Loucy (cell line): ENCODE results near the gene SENP3.

Experiments
- H2AFZ ChIP-seq: fragments of 200-600 bp; sonication (generic); 2 replicates; pipeline ENCODE4 v1.6.0; 2016; ENCODE audit warnings: antibody characterized with exemption, mild to moderate bottlenecking, low read length, moderate library complexity
- H3F3A ChIP-seq: fragments of 200-600 bp; 2 replicates; pipeline ENCODE4 v1.6.0; 2016; ENCODE audit warnings: antibody characterized with exemption, low read depth, mild to moderate bottlenecking
- H3K27me3 ChIP-seq: fragments of 200-600 bp; sonication (generic); 2 replicates; pipeline ENCODE4 v1.6.1; 2014; ENCODE audit warnings: low read length, mild to moderate bottlenecking; ENCODE audit not compliant: insufficient read depth, poor library complexity, severe bottlenecking
- H3K36me3 ChIP-seq: fragments of 200-600 bp; sonication (generic); 2 replicates; pipeline ENCODE4 v1.6.1; 2016; ENCODE audit warnings: low read length; ENCODE audit not compliant: insufficient read depth
- H3K4me1 ChIP-seq: fragments of 200-600 bp; sonication (generic); 2 replicates; pipeline ENCODE4 v1.5.1; 2014; ENCODE audit warnings: low read length, mild to moderate bottlenecking; ENCODE audit not compliant: insufficient read depth, poor library complexity, severe bottlenecking
- H3K4me2 ChIP-seq: fragments of 200-600 bp; sonication (generic); 2 replicates; pipeline ENCODE4 v1.6.0; 2014; ENCODE audit warnings: antibody characterized with exemption, low read length, low read depth, mild to moderate bottlenecking; ENCODE audit not compliant: poor library complexity, severe bottlenecking
- H3K4me3 ChIP-seq: fragments of 200-600 bp; sonication (generic); 2 replicates; pipeline ENCODE4 v1.5.1; 2014; ENCODE audit warnings: low read length, mild to moderate bottlenecking, mixed read lengths; ENCODE audit not compliant: poor library complexity, severe bottlenecking
- H3K79me2 ChIP-seq: fragments of 200-600 bp; sonication (generic); 2 replicates; pipeline ENCODE4 v1.6.1; 2014; ENCODE audit warnings: low read length; ENCODE audit not compliant: insufficient read depth
- H3K9ac ChIP-seq: fragments of 200-600 bp; sonication (generic); 2 replicates; pipeline ENCODE4 v1.6.0; 2014; ENCODE audit warnings: mild to moderate bottlenecking, low read depth, low read length, moderate library complexity; ENCODE audit not compliant: poor library complexity, severe bottlenecking
- H3K9me2 ChIP-seq: fragments of 200-600 bp; sonication (generic); replicated peaks from 2 replicates; pipeline ENCODE4 v1.6.1; 2016; ENCODE audit warnings: low read depth, low read length, mixed read lengths
- H3K9me3 ChIP-seq: fragments of 200-600 bp; sonication (generic); 2 replicates; pipeline ENCODE4 v1.6.1; 2014; ENCODE audit warnings: mild to moderate bottlenecking, antibody characterized with exemption, low read length, low read depth; ENCODE audit not compliant: insufficient read depth
- H4K20me1 ChIP-seq: fragments of 200-600 bp; sonication (generic); 2 replicates; pipeline ENCODE4 v1.6.0; 2014; ENCODE audit warnings: antibody characterized with exemption, low read length, mild to moderate bottlenecking; ENCODE audit not compliant: insufficient read depth, poor library complexity, severe bottlenecking
- EZH2phosphoT487 ChIP-seq: fragments of 200-600 bp; IDR thresholded peaks from 2 replicates; pipeline ENCODE4 v1.6.1; 2018; ENCODE audit warnings: antibody characterized with exemption, mild to moderate bottlenecking, moderate library complexity, borderline replicate concordance
- TF ChIP-seq, protein P1 (sequence below): fragments of 200-600 bp; sonication (generic); conservative IDR thresholded peaks from 2 replicates; pipeline ENCODE4 v1.5.1; 2014; ENCODE audit warnings: mild to moderate bottlenecking, antibody characterized with exemption, low read length

Gene SENP3

DNA sequence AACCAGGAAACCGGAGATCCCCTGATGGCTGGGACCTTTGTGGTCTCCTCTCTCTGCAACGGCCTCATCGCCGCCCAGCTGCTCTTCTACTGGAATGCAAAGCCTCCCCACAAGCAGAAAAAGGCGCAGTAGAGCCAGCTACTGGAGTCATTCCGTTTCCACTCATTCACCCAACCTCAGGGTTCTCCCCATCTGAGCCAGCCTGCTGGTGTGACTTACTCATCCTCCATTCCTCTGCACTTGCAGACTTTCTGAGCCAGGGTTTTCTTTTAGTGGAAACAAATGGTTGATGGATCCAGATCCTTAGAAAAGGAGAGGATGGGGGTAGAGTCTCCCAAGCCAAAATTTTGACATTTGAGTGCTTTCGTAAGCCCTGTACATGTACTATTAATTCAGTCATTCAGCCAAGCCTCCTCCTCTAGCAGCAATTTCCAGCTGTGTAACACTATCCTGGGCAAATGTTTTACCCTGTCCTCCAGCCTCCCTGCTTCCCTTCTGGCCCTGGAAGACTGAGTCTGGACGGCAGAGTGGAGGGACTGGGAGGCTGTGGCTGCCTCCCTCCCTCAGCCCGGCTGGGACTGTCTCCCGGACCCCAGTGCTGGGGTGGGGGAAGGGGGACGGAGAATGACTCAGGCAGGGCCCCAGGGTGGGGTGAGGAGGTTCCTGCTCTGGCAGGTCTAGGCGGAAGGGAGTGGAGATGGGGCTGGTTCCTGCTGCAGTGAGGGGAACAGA, 25.9 kb downstream of the SENP3 start:
- Histone ChIP-seq H3K36me3 (peaks cover 20% of the 10 kb centered on the region; the same call in 1 of the 2 replicates), H3K4me2 (no peak overlapping the region), H3F3A (no peaks in the 10 kb centered on the region), H3K4me1 (peaks cover 16% of the 10 kb centered on the region), H3K79me2 (peaks cover 33% of the 10 kb centered on the region), H3K9ac (no peak overlapping the region), H4K20me1 (no peaks in the 10 kb centered on the region), H3K9me2 (no peaks in the 10 kb centered on the region), H3K27me3 (no peaks in the 10 kb centered on the region), H2AFZ (no peak overlapping the region), H3K4me3 (no peak overlapping the region), H3K9me3 (no peaks in the 10 kb centered on the region)
- TF ChIP-seq, protein P1, sequence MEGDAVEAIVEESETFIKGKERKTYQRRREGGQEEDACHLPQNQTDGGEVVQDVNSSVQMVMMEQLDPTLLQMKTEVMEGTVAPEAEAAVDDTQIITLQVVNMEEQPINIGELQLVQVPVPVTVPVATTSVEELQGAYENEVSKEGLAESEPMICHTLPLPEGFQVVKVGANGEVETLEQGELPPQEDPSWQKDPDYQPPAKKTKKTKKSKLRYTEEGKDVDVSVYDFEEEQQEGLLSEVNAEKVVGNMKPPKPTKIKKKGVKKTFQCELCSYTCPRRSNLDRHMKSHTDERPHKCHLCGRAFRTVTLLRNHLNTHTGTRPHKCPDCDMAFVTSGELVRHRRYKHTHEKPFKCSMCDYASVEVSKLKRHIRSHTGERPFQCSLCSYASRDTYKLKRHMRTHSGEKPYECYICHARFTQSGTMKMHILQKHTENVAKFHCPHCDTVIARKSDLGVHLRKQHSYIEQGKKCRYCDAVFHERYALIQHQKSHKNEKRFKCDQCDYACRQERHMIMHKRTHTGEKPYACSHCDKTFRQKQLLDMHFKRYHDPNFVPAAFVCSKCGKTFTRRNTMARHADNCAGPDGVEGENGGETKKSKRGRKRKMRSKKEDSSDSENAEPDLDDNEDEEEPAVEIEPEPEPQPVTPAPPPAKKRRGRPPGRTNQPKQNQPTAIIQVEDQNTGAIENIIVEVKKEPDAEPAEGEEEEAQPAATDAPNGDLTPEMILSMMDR = no peak

DNA sequence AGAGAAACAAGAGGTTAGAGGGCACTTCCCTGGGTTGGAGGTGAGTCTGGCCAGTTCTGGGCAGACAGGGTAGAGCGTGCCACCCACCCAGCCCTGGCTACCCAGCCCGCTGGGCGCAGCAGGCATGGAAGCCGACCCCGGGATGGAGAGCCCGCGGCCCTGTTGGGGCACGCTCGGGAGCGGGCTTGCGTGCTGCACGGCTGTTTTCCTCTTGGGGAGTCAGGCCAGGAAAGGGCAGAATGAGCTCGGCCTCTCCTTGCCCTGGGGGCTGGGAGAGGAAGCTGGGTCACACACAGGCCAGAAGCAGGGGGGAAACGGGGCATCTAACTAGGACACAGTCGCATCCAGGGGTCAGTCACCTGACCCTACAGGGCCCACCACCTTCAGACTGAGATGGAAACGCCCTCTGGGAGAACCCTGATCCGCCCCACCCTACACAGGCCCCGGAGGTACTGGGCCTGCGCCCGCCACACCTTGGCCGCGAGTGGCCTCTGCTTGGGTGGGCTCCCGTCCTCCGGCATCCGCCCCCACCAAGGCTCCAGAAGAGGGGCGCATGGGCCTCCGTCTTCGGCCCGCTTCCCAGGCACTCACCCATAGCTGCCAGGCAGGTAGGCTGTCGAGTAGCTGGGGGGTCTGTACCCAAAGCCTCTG, 27.0 kb downstream of the SENP3 start:
- TF ChIP-seq, protein P1 = no peak
- TF ChIP-seq EZH2phosphoT487 = no peak
- Histone ChIP-seq H3K9me2 (no peaks in the 10 kb centered on the region), H3K36me3 (peaks cover 31% of the 10 kb centered on the region; the same call in 1 of the 2 replicates), H3K27me3 (no peaks in the 10 kb centered on the region), H3K9me3 (no peaks in the 10 kb centered on the region), H3K9ac (no peak overlapping the region), H4K20me1 (no peaks in the 10 kb centered on the region), H3K4me2 (no peak overlapping the region), H3K4me3 (no peak overlapping the region), H2AFZ (no peak overlapping the region), H3K4me1 (peaks cover 9% of the 10 kb centered on the region), H3F3A (no peaks in the 10 kb centered on the region), H3K79me2 (peaks cover 24% of the 10 kb centered on the region)

DNA sequence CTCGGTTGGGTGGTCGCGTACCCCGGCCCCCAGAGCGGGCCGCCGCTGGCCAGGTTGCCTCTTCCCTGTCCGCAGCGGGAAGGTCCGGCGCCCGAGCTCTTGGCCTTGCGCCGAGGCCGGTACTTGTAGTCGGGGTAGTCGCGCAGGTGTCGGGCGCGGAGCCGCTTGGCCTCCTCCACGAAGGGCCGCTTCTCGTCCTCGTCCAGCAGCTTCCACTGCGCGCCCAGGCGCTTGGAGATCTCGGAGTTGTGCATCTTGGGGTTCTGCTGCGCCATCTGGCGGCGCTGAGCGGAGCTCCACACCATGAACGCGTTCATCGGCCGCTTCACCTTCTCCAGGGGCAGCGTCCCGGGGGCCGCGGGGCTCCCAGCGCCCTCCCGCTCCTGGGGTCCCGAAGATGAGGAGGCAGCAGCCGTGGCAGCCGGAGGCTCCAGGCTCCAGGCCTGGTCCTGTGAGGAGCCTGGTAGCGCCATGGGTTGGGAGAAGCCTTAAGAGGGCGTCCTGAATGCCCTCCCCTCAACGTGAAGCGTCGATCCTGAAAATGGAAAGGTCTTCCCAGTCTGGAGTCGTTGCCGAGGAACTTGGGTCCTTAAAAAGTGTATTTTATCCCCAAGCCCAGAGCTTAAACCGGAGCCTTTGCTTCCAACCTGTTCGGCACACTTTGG, 27.6 kb downstream of the SENP3 start:
- no peaks in the 10 kb centered on the region for H3K27me3 ChIP-seq
- no peak overlapping the region for H3K4me3 ChIP-seq
- no peaks in the 10 kb centered on the region for H4K20me1 ChIP-seq
- H3K79me2 ChIP-seq = peaks cover 20% of the 10 kb centered on the region
- no peaks in the 10 kb centered on the region for H3K9me2 ChIP-seq
- peaks cover 6% of the 10 kb centered on the region for H3K4me1 ChIP-seq
- H3K9me3 ChIP-seq = no peaks in the 10 kb centered on the region
- H3K4me2 ChIP-seq = no peak overlapping the region
- peaks cover 38% of the 10 kb centered on the region; the same call in 1 of the 2 replicates for H3K36me3 ChIP-seq
- H2AFZ ChIP-seq = no peak overlapping the region
- TF ChIP-seq, protein P1 = no peak
- no peak for TF ChIP-seq EZH2phosphoT487
- no peaks in the 10 kb centered on the region for H3F3A ChIP-seq
- H3K9ac ChIP-seq = no peak overlapping the region
